Cardiac septum (tissue), 1 donor: Measurements from ENCODE around the gene MTR. TPM values are rescaled to one million over a fixed set of nuclear protein-coding genes. Genes with fewer than 3 reads are reported as not detected.
A peak's percentile ranks its signal among the peaks of the same experiment; 100 is the strongest.

ENCODE experiments used
- DNase-seq: peaks from one replicate; pipeline ENCODE4 v3.0.0-alpha.2; 2020; ENCODE audit warnings: low spot score
- intact Hi-C: fragments of 100-400 bp; cut with DNase I; formaldehyde crosslinking; loops from one replicate; pipeline ENCODE4 v1.14.0; 2022
- long read RNA-seq: library from polyadenylated mRNA; unstranded; transcript quantifications from one replicate; pipeline ENCODE4 v2.0.0, GENCODE V29; 2021
- total RNA-seq: library from RNA; stranded (reverse); fragmentation: NEBNext Ultra II Directional; extraction: Animal tissue kit (Norgen Biotek cat#: 25700); gene quantifications from one replicate; pipeline ENCODE4 v1.2.1, GENCODE V29; 2021
- donor health status: DM: no; HTN: no; CAD: no.

Gene MTR
- 58.8 TPM for total RNA-seq
- long read RNA-seq, partial matches to known transcripts, result 15 of 38 reads
- long read RNA-seq, other reads (novel, unspliced or antisense), result 23 of 38 reads

DNA sequence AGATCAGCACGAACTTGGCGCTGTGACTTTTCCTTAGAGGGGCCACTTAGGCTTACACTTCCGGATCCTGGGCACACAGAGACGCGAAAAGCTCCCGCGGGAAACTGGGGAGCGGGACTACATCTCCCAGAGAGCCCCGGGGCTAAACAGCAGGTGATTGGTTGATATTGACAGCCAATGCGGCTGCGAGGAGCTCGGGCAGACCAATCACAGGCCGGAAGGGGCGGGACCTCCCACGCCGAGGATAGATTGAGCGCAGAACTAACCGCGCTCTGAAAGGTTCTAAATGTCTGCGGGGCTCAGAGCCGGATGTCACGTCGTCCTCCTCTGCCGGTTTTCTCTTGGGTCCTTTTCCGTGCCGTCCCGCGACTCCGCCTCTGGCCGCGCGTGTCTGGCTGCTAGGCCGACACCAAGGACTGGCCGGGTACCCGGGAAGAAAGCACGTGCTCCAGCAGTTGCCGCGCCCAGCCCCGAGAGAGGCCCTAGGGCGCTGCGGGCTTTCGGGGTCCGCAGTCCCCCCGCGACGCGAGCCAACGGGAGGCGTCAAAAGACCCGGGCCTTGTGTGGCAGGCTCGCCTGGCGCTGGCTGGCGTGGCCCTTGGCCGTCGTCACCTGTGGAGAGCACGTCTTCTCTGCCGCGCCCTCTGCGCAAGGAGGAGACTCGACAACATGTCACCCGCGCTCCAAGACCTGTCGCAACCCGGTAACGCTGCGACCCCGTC, at the start of gene MTR:
MTR (plus strand) TSS at position 258 of the 722 bp plus-strand sequence; CDS start at position 670, 412 bp downstream.
- intact Hi-C loops, result loop anchor here (10.0 kb wide), 1 partner anchor 190 kb away; the partner anchor contains the start of gene HEATR1
- DNase-seq, result peak; percentile 99

DNA sequence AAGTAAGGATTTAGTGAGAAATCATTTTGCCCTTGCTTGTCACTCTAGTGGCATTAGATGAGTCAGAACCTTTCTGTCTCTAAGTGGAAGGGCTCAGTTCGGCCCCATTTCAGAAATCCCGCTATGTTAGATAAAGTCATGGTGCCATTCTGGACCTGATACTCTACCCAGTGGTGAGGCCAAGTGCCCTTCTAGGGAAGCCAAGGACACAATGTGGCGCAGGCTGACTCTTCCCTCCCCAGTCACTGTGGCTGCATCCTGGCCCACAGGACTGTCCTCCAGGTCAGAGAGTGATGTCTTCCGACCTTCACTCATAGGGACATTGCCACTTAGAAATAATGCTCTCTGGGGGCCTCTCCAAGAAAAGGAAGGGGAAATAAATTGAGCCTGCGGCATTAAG, 48.3 kb upstream of the MTR start:
- intact Hi-C loops, result loop anchor here (5.0 kb wide), 1 partner anchor 54 kb away; no protein-coding TSS in a partner anchor
- no peak for DNase-seq

DNA sequence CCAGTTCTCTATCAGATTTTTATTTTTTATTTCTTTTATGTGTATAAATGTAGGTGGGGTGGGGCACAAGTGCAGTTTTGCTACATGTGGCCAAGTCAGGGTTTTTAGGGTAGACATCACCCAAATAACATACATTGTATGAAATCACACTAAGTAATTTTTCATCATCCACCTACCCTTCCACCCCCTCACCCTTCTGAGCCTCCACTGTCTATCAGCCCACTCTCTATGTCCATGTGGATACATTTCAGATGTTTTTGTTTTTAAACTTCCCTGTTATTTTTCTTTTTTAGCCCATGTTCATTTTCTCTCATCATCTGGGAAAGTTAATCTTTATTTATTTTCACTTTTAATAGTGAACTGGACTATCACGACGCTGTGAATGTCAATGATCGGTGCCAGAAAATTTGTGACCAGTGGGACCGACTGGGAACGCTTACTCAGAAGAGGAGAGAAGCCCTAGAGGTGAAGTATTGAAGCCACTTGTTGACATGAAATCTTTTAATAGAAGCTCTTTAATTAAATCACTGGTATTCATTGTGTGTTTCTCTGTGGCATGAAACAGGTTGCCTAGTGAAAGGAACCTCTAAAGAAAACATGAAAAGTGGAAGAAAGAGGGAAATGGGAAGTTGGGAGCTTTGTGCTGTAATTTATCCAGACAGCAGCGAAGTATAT, 47.6 kb upstream of the MTR start:
- DNase-seq, result no peak
- intact Hi-C loops, result loop anchor here (5.0 kb wide), 1 partner anchor 55 kb away; no protein-coding TSS in a partner anchor

DNA sequence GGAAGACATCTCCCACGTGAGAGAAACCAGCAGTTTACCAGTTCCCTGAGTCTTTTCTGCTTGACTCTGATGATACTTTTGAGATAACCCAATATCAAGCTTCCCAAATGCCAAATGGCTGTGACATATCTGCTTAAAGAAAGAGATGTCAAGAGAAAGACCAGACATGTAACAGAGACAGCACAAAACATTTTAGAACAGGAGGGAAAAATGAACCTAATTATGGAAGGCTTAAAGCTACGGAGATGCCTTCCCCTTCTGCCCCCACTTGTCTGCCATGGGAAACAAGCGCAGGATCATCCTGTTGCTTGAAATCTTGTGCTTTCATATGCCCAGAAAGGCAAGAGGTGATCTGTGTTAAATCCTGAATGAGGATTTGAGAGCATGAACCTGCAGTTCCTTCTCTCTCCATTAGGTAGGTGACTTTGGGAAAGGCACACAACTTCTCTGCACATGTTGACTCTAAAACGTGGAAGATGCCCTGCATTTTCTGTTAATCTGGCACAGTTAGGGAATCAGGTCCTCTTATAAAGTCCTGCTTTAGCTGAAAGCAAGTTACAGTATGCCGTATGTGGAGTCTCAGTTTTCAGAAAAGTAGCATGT, 46.7 kb upstream of the MTR start:
- intact Hi-C loops, result loop anchor here (5.0 kb wide), 1 partner anchor 56 kb away; no protein-coding TSS in a partner anchor
- DNase-seq, result no peak

DNA sequence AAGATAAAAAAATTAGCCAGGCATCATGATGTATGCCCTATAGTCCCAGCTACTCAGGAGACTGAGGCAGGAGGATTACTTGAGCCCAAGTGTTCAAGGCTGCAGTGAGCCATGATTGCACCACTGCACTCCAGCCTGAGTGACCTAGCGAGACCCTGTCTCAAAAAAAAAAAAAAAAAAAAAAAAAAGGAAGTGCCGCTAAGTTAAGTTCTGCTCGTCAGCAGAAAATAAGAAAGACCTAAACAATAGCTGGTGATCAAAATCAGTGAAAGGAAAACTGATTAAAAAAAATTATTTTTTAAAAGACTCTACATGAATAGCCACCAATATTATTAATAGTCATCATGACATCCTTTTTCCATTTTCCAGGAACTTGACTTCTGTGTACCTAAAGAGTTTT, 44.2 kb upstream of the MTR start:
- DNase-seq, result no peak
- intact Hi-C loops, result loop anchor here (5.0 kb wide), 1 partner anchor 121 kb away; no protein-coding TSS in a partner anchor

DNA sequence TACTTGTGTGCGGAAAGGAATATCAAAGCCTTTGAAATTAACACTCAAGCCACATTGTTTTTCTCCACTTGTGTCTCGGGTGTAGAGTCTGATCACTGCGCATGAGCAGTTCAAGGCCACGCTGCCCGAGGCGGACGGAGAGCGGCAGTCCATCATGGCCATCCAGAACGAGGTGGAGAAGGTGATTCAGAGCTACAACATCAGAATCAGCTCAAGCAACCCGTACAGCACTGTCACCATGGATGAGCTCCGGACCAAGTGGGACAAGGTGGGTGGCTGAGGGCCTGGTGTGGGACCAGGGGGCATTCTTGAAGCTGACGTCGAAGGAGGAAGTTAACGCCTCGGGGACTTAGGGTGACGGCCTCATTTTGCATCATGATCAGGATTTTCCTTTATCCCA, 43.7 kb upstream of the MTR start:
- intact Hi-C loops, result loop anchor here (5.0 kb wide), 1 partner anchor 121 kb away; no protein-coding TSS in a partner anchor
- DNase-seq, result no peak

DNA sequence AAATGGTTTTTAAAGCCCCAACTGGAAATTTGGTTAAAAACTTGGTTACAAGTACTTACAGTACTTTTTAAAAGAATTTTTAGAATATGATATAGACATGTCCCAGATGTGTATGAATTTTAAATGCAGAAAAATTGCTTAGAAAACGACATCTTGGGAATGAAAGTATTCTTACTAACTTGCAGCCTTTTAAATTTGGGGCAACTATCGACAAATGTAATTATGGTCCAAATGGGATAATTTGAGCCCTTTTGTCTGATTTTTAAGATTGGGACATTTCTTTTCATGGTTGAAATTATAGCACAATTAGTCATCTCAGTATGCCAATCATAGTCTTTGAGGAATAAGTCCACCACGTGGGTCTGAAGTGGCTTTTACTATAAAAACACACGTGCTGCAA, 43.2 kb upstream of the MTR start:
- no peak for DNase-seq
- intact Hi-C loops, result loop anchor here (5.0 kb wide), 1 partner anchor 120 kb away; no protein-coding TSS in a partner anchor

DNA sequence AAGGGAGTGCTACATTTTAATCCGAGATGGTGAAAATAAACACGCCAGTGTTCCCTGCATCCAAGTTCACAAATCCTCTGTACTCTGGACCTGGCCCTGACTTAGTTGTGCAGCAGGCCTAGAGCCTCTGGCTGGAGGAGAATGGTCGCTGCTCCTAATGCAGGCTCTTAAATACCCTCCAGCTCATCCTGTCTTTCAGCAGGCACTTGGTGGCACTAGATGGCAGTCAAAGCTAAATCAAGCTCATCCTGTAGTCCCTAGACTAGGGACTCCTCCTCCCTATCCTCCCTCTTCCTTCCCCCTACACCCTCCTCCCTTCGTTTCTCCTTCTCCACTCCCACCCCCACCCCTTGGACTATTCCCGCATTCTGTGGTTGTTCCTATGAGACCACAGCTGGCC, 41.6 kb upstream of the MTR start:
- intact Hi-C loops, result loop anchor here (5.0 kb wide), 1 partner anchor 119 kb away; no protein-coding TSS in a partner anchor
- DNase-seq, result no peak

DNA sequence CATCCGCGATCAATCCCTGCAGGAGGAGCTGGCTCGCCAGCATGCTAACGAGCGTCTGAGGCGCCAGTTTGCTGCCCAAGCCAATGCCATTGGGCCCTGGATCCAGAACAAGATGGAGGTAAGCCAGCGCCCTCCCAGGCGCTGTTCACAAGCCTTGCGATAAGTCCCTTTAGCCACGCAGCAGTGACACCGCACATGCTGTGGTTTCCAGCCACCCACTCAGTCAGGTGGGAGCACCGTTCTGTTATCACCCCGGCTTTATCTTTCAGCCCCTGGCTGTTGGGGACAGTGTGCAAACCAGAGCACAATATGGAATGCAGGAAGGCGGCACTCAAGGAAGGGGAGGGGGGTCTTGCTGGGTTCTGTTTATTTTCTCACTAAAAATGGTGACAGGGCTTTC, 41.1 kb upstream of the MTR start:
- no peak for DNase-seq

DNA sequence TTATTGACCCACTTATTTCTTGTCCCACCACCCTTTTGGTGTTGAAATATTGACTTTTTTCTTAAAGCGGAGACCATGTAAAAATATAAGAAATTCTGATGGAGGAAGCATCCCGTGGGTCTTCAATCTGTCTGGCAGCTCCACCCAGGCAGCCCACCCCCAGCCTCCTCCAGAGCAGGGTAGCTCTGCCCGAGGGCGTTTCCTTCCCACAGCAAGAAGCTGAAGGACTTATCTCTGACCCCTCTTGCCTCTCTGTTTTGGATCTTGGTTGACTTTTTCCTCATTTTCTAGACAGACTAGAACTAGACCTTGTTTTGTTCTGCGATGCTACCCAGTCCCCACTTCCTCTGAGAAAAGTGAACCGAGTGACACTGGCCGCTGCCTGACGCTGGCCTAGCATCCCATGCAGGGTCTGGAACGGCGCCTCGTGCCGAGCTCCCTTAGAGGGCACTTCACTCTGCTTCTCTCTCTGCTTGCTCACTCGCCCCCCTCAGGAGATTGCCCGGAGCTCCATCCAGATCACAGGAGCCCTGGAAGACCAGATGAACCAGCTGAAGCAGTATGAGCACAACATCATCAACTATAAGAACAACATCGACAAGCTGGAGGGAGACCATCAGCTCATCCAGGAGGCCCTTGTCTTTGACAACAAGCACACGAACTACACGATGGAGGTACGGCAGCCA, 40.4 kb upstream of the MTR start:
- DNase-seq, result no peak
- intact Hi-C loops, result loop anchor here (5.0 kb wide), 1 partner anchor 118 kb away; no protein-coding TSS in a partner anchor

More for the DNA sequence above, 41.1 kb upstream of the MTR start:
- intact Hi-C loops, result loop anchor here (5.0 kb wide), 1 partner anchor 118 kb away; no protein-coding TSS in a partner anchor

DNA sequence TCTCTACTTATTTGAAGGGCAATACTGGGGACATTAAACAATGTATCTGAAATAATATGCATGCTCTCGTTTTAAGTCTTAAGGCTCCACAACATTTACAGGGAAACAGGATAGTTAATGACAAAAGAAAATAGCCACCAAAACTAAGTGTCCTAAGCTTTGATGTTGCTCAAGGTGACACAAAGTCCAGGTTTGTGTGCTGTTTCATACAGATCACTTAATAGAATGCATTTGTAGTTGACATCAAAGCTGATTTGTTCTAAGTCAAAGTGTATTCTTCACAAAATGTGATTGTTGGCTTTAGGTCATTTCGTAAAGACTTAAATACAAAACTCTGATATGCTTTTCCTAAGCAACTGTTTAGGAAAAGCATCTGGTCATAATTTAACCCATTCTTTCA, 37.5 kb upstream of the MTR start:
- DNase-seq, result no peak
- intact Hi-C loops, result no loop called here

DNA sequence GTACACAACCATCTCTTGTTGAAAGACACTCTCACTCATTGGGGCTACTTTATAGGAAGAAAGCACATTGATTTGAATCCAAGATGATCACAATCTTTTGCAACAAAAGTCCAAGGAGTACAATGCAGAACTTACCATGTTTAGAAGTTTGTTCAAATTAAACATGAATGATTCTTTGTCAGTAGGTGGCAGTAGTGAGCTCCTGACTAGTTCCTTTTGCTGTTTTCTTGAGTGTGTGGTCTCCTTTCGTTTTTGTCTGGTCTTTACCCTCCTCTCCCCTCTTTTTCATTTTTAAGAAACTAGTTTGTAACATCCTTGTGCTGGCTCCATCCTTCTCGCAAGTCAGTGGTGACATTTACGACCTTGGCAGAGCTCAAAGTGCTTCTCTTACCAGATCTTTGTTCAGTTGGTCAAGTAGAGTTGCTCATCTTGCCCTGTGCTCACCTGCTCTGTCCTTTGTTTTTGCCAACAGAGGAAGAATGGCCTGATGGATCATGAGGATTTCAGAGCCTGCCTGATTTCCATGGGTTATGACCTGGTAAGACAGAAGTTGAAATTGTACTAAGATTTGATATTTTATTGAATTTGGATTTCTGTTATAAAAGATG, 35.7 kb upstream of the MTR start:
- intact Hi-C loops, result no loop called here
- no peak for DNase-seq

DNA sequence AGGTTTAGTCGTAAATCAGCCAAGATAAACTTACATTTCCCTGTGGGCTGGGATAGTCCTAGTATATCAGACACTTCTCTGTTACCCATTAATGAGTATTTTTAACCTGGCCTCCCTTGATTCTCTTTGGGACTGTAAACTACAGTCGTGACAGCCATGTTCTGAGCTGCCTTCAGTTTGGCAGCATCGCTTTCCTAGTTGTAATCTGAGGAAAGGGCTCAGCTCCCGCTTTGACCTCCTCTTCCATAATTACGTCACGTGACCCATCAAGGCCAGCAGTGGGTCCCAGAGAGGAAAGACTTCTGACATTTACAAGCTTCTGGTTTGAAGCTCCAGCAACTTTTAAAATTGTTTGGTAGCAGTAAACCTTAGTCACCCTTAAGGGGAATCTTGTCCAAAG, 34.6 kb upstream of the MTR start:
- DNase-seq, result no peak
- intact Hi-C loops, result loop anchor here (10.0 kb wide), 1 partner anchor 156 kb away; the partner anchor contains the start of gene HEATR1

DNA sequence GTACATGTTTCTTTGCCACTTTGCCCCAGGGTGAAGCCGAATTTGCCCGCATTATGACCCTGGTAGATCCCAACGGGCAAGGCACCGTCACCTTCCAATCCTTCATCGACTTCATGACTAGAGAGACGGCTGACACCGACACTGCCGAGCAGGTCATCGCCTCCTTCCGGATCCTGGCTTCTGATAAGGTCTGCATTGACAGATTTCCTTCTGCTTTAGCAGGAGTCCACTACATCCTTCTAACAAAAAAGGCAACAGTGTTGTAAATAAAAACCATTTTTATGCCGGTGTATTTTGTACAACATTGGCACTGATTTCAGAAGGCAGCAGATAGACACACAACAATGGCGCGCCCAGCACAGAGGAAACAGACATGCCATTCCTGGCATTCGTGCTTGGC, 34.1 kb upstream of the MTR start:
- intact Hi-C loops, result loop anchor here (10.0 kb wide), 1 partner anchor 156 kb away; the partner anchor contains the start of gene HEATR1

DNA sequence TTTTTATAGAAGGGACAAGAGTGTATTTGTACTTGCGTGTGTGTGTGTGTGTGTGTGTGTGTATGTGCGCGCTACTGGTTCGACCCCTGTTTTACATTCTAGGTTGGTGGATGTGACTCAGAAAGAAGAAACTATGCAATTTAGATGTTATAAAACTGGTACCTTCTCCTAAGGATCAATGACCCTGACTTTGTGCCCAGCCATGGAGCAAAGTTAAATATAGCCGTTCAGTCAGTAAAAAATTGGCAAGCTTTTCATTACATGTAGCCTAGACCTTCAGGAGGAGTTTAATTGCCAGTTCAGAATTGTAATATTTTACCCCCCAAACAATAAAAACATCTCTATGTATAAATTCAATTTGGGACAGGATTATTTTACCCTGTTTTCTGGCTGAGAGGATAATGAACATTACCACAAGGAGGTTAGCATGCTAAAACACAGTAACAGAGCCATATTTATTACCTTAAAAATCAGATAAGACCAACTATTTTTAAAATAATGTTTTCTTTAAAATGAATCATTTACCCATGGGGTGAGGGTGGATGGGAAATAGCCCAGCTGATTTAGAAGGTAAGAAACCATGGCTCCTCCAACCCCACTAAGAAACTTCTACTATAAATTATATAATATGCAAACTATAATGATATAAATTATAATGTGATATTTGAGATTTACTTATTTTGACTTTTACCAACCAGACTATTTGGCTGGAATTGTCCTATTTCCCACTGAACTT, 33.5 kb upstream of the MTR start:
- no peak for DNase-seq
- intact Hi-C loops, result loop anchor here (10.0 kb wide), 1 partner anchor 157 kb away; the partner anchor contains the start of gene HEATR1

More for the DNA sequence above, 34.1 kb upstream of the MTR start:
- DNase-seq, result no peak

DNA sequence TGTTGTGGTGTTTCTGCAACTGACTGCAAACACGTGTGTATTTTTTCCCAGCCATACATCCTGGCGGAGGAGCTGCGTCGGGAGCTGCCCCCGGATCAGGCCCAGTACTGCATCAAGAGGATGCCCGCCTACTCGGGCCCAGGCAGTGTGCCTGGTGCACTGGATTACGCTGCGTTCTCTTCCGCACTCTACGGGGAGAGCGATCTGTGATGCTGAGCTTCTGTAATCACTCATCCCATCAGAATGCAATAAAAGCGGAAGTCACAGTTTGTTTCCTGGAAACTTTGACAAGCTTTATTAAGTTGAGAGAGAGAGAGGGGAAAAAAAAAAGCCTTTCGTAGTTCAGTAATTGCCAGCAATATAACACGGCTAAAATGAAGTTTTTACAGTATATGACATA, 32.7 kb upstream of the MTR start:
- intact Hi-C loops, result loop anchor here (10.0 kb wide), 1 partner anchor 158 kb away; the partner anchor contains the start of gene HEATR1

DNA sequence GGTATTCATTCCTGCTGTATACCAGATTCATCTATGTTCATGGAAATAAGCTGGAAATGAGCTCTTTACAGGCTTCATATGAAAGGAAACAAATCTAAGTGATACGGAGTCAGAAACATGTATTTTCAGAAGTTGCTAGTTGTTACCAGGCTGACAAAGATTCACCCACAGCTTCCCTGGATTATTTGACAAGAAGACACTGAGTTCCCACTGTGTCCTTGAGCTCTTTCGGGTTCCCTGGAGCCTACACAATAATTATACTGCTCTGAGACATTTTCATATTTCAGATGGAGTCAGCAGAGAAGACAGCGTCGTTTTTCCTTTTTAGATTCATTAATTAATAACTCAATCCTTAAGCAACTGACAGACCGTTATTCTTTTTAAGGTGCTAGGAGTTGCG, 29.3 kb upstream of the MTR start:
- intact Hi-C loops, result loop anchor here (10.0 kb wide), 1 partner anchor 161 kb away; the partner anchor contains the start of gene HEATR1

More for the DNA sequence above, 32.7 kb upstream of the MTR start:
- DNase-seq, result no peak

DNA sequence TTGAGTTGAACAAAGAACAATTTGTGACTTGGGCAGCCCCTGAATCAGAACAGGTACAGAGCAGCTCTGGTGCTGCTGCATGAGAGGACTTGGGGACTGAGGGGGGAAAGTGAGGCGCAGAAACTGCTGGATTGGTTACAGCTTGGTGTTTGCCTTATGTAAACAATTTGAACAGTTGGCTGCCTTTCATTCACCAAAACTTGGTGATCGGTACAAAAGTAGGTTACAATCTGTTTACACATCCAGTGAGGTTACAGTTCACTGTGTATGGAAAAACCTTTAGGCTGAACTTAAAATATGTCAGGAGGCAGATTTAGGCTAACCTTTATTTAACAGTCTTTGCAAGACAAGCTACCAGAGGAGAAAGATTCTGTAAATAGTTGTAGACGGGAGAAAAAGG, 28.6 kb upstream of the MTR start:
- no peak for DNase-seq
- intact Hi-C loops, result loop anchor here (10.0 kb wide), 1 partner anchor 162 kb away; the partner anchor contains the start of gene HEATR1

More for the DNA sequence above, 29.3 kb upstream of the MTR start:
- DNase-seq, result no peak
